ENCODE results near the gene RASA4. TPM values are rescaled to one million over a fixed set of nuclear protein-coding genes. Genes with fewer than 3 reads are reported as not detected.
"Not testable (repeated sequence)": the region's sequence is repeated elsewhere in the genome, so short reads cannot be mapped to it uniquely, and the experiment has no call there.

RASA4 gene
- total RNA-seq, 1 donor from 2014 or later, result 62.3 TPM

DNA sequence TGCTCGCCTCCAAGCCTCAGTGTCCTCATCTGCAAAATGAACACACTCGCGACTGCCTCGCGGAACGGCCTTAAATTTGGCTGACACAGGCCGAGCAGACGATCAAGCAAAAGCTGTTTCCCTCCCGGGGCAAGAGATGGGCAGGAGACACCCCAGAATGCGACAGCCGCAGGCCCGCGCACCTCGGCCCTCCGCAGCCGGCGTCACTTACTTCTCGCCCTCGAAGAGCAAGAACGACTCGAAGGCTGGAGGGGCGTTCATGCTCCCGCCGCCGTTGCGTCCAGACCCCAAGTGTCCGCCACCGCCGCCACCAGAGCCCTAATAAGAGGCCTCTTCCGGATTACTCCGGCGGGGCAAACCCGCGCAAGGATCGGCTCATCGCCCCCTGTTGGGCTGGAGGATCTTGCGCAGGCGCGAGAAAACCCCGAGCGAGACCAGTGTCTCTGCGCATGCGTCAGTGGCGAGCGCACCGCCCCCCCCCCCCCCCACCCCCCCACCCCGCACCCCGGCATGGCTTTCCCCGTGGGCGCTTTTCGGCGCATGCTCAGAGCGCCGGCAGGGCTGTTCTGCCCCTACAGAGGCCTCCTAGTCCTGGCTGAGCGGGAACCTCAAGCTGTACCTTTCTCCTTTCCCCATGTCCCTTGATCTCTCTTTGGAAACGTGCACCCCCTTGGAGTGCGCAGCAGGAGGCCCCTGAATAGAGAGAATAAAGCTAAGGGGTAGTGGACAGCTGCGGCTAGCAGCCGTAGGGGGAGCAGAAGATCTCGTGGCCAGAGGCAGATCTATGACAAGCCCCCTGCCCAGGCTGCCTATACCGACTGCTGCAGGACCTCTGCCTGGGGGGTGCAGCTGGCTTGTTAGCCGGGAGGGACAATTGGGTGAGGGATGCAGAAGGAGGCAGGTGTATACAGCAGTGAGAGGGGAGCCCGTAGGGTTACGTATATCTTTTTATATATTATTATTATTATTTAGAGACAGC, 44.0 kb downstream of the RASA4 start, which contains the start of gene POLR2J3:
TSS of gene POLR2J3 (minus strand) at position 323 of the 979 bp plus-strand sequence. CDS start at position 261, 62 bp downstream.
- H3K27me3 Mint-ChIP-seq; H3K36me3 Mint-ChIP-seq (ENCODE audit: low read depth); POLR2A ChIA-PET; intact Hi-C loops (cut with micrococcal nuclease); H3K4me1 Mint-ChIP-seq; CTCF ChIA-PET; H3K9me3 Mint-ChIP-seq: not testable (repeated sequence)
- peak within 1 kb of the TSS; percentile 88 for H3K27ac Mint-ChIP-seq
- ATAC-seq (ENCODE audit: low read depth) (peak; percentile 93), DNase-seq (peak; percentile 100)
- peak within 1 kb of the TSS; percentile 93 for H3K4me3 Mint-ChIP-seq

DNA sequence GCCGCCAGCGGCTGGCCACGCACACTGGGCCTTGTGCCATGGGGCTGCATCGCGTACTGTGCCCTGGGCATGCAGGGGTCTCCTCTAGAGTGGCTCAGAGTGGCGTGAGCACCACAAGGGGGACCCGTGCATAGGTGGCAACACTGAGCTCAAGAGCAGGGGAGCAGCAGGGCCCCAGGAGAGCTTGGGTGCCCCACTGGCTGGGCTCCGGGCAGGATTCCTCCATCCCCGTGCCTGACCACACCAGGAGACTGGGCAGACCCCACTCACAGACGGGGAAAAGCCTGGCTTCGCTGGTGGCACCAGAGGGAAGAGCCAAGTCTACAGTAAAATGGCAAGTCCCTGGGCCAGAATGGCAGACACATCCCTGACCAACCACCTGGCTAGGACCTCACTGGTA, 47.9 kb downstream of the RASA4 start:
- H3K27me3 Mint-ChIP-seq; POLR2A ChIA-PET; H3K36me3 Mint-ChIP-seq (ENCODE audit: low read depth); H3K27ac Mint-ChIP-seq; ATAC-seq (ENCODE audit: low read depth); DNase-seq; H3K4me3 Mint-ChIP-seq; CTCF ChIA-PET; H3K9me3 Mint-ChIP-seq; intact Hi-C loops (cut with micrococcal nuclease); H3K4me1 Mint-ChIP-seq: not testable (repeated sequence)

DNA sequence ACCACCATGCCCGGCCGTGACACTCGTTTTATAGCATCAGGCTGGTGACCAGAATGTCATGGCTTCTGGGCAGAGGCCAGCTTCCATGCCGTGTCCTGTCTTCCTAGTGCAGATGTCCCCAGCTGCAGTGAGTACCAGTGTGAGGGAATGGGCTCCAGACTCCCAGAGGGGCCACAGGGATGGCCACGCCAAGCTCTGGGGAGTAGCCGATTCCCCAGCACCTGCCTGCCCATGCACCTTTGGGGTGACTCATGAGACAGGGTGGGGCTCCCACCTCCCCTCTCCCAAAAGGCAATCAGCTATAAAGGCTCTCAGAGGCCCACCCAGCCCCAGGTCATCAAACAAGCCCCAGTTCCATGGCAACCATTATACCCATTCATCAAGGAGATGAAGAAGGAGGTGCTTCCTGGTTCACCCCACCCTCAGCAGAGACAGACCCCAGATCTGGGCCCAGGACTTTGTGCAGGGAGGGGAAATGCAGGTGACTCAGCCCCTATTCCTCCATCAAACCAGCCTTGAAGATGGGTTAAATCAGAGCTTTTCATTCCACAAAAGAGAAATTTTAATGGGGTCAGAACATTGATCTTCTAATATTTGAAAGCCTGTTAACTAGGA, 65.6 kb downstream of the RASA4 start, which contains the start of gene SPDYE2:
TSS of gene SPDYE2 (plus strand) at position 419 of the 615 bp plus-strand sequence. CDS start 2,030 bp downstream, outside the sequence.
- H3K36me3 Mint-ChIP-seq (ENCODE audit: low read depth); DNase-seq; H3K9me3 Mint-ChIP-seq; POLR2A ChIA-PET; H3K27ac Mint-ChIP-seq; H3K27me3 Mint-ChIP-seq; ATAC-seq (ENCODE audit: low read depth); intact Hi-C loops (cut with micrococcal nuclease); H3K4me1 Mint-ChIP-seq; H3K4me3 Mint-ChIP-seq; CTCF ChIA-PET: not testable (repeated sequence)

DNA sequence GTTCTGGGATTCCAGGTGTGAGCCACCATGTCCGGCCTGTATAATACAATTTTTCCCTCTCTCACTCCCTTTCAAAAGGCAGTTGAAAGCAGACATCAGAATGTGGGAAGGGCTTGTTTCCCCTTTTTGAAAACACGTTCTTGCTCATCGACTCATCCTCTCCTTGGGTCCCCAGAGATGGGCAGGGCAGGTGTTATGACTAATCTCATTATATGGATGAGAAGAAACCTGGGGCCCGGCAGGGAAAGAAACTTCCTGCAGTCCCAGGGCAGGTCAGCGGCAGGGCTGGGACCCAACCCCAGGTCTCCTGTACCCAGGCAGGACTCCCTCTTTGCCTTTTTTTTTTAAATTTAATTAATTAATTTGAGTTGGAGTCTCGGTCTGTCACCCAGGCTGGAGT, 70.2 kb downstream of the RASA4 start:
- CTCF ChIA-PET; H3K4me1 Mint-ChIP-seq; H3K4me3 Mint-ChIP-seq; POLR2A ChIA-PET; intact Hi-C loops (cut with micrococcal nuclease); H3K9me3 Mint-ChIP-seq; H3K27me3 Mint-ChIP-seq; H3K27ac Mint-ChIP-seq; DNase-seq; H3K36me3 Mint-ChIP-seq (ENCODE audit: low read depth): not testable (repeated sequence)
- peak; percentile 96 for ATAC-seq (ENCODE audit: low read depth)

DNA sequence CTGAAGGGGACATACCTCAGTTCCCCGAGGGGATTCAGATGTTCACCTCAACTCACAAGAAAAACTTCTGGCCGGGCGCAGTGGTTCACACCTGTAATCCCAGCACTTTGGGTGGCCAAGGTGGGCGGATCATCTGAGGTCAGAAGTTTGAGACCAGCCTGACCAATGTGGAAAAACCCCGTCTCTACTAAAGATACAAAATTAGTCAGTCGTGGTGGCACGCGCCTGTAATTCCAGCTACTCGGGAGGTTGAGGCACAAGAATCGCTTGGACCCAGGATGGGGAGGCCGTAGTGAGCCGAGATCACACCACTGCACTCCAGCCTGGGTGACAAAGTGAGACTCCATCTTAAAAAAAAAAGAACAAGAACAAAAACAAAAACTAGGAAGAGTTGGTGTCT, 71.3 kb downstream of the RASA4 start:
- DNase-seq; H3K4me3 Mint-ChIP-seq; H3K36me3 Mint-ChIP-seq (ENCODE audit: low read depth); ATAC-seq (ENCODE audit: low read depth); CTCF ChIA-PET; intact Hi-C loops (cut with micrococcal nuclease); H3K9me3 Mint-ChIP-seq; H3K4me1 Mint-ChIP-seq; H3K27me3 Mint-ChIP-seq; H3K27ac Mint-ChIP-seq; POLR2A ChIA-PET: not testable (repeated sequence)

DNA sequence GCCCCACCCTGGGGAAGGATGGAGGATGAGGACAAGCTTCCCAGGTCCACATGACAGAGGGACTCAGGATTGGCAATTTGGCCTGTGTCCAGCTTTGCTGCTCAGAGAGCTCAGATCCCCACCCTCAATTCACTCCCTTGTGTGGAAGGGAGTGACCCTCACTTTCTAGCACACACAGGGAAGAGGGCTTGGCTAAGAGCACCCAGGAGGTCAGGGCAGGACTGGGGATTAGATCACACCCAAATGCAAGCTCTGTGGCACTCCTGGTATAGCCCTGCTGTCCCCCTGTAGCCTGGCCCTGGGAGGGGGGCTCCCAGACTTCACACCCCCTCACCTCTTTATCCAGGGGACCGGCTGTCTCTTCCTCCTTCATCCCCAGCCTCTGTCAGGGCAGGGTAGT, 72.2 kb downstream of the RASA4 start:
- H3K9me3 Mint-ChIP-seq; H3K4me3 Mint-ChIP-seq; CTCF ChIA-PET; intact Hi-C loops (cut with micrococcal nuclease); H3K27ac Mint-ChIP-seq; H3K36me3 Mint-ChIP-seq (ENCODE audit: low read depth); ATAC-seq (ENCODE audit: low read depth); DNase-seq; H3K27me3 Mint-ChIP-seq; POLR2A ChIA-PET; H3K4me1 Mint-ChIP-seq: not testable (repeated sequence)

DNA sequence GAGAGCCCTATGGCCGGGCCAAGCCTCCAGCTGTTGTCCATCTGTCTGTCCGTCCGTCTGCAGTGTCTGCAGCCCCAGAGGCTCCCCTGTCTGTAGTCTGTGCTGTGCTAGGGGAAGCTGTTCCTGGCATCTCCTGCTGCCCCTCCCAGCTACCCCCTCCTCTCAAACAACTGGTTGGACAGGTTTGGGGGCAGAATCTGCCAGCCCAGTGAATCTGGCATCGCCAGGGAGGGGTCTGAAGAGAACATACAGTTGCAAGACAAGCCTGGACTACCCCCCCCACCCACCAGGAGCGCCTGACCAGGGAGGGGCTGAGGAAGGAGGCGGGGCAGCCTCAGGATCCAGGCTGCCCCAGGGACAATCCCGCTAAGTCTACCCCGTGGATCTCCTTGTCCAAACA, 73.0 kb downstream of the RASA4 start, which contains the start of gene UPK3BL2:
TSS of gene UPK3BL2 (minus strand) at position 101 of the 400 bp plus-strand sequence. CDS start at position 41, 60 bp downstream.
- DNase-seq; H3K4me1 Mint-ChIP-seq; H3K27me3 Mint-ChIP-seq; H3K27ac Mint-ChIP-seq; ATAC-seq (ENCODE audit: low read depth); intact Hi-C loops (cut with micrococcal nuclease); H3K9me3 Mint-ChIP-seq; H3K4me3 Mint-ChIP-seq; H3K36me3 Mint-ChIP-seq (ENCODE audit: low read depth); POLR2A ChIA-PET; CTCF ChIA-PET: not testable (repeated sequence)

DNA sequence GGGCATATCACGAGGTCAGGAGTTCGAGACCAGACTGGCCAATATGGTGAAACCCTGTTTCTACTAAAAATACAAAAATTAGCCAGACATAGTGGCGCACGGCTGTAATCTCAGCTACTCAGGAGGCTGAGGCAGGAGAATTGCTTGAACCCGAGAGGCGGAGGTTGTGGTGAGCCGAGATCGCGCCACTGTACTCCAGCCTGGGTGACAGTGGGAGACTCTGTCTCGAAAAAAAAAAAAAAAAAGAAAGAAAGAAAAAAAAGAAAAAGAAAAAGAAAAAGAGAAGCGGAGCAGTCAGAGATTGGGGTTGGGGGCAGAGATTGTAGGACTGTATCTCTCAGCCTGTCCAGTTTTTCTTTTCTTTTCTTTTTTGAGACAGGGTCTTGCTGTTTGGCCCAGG, 73.8 kb downstream of the RASA4 start:
- CTCF ChIA-PET; ATAC-seq (ENCODE audit: low read depth); H3K4me1 Mint-ChIP-seq; POLR2A ChIA-PET; H3K27ac Mint-ChIP-seq; intact Hi-C loops (cut with micrococcal nuclease); H3K9me3 Mint-ChIP-seq; H3K4me3 Mint-ChIP-seq; H3K36me3 Mint-ChIP-seq (ENCODE audit: low read depth); DNase-seq; H3K27me3 Mint-ChIP-seq: not testable (repeated sequence)

DNA sequence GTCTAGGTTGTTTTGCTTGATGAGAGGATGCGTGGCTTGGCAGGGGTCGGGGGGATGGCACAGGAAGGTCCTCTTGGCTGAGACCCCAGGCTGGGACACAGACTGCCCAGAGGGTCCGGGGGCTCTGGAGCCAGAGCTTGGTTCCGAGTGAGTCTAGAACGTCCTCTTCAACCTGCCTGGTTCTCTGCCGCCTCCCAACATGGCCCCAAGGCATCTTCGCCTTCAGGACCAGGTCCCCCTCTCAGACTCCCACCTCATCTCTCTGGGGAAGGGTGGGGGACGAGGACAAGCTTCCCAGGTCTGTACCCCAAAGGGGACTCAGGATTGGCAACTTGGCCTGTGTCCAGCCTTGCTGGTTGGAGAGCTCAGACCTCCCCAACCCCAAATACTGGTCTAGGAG, 74.5 kb downstream of the RASA4 start:
- POLR2A ChIA-PET; H3K27ac Mint-ChIP-seq; H3K4me1 Mint-ChIP-seq; H3K36me3 Mint-ChIP-seq (ENCODE audit: low read depth); H3K27me3 Mint-ChIP-seq; ATAC-seq (ENCODE audit: low read depth); CTCF ChIA-PET; DNase-seq; H3K9me3 Mint-ChIP-seq; H3K4me3 Mint-ChIP-seq; intact Hi-C loops (cut with micrococcal nuclease): not testable (repeated sequence)

DNA sequence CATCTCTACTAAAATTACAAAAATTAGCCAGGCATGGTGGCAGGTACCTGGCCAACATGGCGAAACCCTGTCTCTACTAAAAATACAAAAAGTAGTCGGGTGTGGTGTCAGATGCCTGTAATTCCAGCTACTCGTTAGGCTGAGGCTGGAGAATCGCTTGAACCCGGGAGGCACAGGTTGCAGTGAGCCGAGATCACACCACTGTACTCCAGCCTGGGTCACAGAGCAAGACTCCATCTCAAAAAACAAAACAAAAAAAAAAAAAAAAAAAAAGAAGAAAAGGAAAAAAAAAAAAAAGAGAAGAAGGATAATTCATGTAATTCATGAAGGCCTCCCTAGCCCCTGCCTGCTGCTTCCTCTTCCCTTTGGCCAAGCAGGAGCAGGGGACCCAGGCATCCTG, 76.0 kb downstream of the RASA4 start:
- POLR2A ChIA-PET; CTCF ChIA-PET; H3K4me3 Mint-ChIP-seq; intact Hi-C loops (cut with micrococcal nuclease); H3K36me3 Mint-ChIP-seq (ENCODE audit: low read depth); ATAC-seq (ENCODE audit: low read depth); H3K27ac Mint-ChIP-seq; H3K27me3 Mint-ChIP-seq; H3K4me1 Mint-ChIP-seq; DNase-seq; H3K9me3 Mint-ChIP-seq: not testable (repeated sequence)

DNA sequence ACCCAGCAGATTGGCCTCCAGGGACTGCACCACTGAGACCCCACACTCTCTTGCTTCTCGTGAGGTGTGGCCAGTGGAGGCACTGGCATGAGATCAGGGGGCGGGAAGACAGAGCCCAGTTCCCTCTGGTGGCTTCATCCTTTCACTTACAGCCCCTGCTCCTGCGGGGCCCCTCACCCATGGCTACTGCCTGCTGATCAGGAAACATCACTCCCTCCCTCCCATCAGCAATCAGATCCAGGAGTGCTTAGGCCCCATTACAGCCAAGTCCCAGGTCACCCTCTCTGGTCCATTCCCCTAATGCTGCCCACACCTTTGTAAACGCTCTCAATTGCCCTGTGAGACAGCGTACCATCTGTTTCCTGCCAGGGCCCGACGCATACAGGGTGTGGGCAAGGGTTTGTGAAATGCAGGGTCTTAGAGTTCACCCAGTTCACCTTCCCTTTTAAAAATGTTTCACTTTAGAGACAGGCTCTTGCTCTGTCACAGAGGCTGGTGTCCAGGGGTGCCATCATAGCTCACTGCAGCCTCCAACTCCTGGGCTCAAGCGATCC, 81.4 kb downstream of the RASA4 start:
- ATAC-seq (ENCODE audit: low read depth); DNase-seq; H3K27me3 Mint-ChIP-seq; H3K4me3 Mint-ChIP-seq; H3K36me3 Mint-ChIP-seq (ENCODE audit: low read depth); H3K4me1 Mint-ChIP-seq; H3K27ac Mint-ChIP-seq; POLR2A ChIA-PET; CTCF ChIA-PET; intact Hi-C loops (cut with micrococcal nuclease); H3K9me3 Mint-ChIP-seq: not testable (repeated sequence)

DNA sequence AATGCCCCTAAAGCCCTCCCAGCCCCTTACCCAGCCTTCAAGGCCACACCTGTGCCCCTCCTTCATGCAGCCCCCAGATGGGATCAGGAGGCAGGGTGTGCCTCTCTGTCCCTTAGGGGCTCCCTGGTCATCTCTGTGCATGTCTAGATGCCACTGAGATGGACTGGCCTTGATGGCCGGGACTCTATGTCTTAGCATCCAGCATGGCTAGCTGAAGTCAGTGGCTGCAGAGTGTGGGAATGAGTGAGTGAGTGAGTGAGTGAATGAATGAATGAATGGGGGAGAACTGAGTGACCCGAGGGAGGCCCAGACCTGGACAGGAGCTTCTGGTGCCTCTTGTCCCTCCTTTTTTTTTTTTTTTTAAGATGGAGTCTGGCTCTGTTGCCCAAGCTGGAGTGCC, 84.4 kb downstream of the RASA4 start:
- H3K9me3 Mint-ChIP-seq; H3K27me3 Mint-ChIP-seq; H3K4me1 Mint-ChIP-seq; H3K4me3 Mint-ChIP-seq; DNase-seq; CTCF ChIA-PET; POLR2A ChIA-PET; H3K36me3 Mint-ChIP-seq (ENCODE audit: low read depth); intact Hi-C loops (cut with micrococcal nuclease); H3K27ac Mint-ChIP-seq; ATAC-seq (ENCODE audit: low read depth): not testable (repeated sequence)

Measured in activated B cell treated with CpG ODN at 0.5 μM for 24 hours (primary cell).